HepG2 (cell line): ENCODE measurements around the gene OR10V1. TPM values are rescaled to one million over a fixed set of nuclear protein-coding genes. Genes with fewer than 3 reads are reported as not detected.
A peak's percentile ranks its signal among the peaks of the same experiment; 100 is the strongest.

Experiments
- ELF4 ChIP-seq: sonication (generic); formaldehyde crosslinking; IDR thresholded peaks from 2 replicates; pipeline ENCODE4 v1.5.0; 2020; ENCODE audit warnings: missing genetic modification reagents, mild to moderate bottlenecking, moderate library complexity, borderline replicate concordance
- GABPB1 ChIP-seq: IDR thresholded peaks from 2 replicates; pipeline ENCODE4 v1.6.1; 2016; ENCODE audit warnings: mild to moderate bottlenecking, missing genetic modification reagents, moderate library complexity, missing compliant biosample characterization
- HDAC2 ChIP-seq: sonication (generic); formaldehyde crosslinking; IDR thresholded peaks from 2 replicates; pipeline ENCODE4 v1.4.0; 2020; ENCODE audit warnings: missing genetic modification reagents
- HDAC6 ChIP-seq: fragments of 200-600 bp; sonication (generic); IDR thresholded peaks from 2 replicates; pipeline ENCODE4 v1.7.0; 2017; ENCODE audit warnings: mild to moderate bottlenecking, antibody characterized with exemption, low read length, low read depth
- HNF1A ChIP-seq, 2 experiments: sonication (generic) in 1 of 2; formaldehyde crosslinking in 1 of 2; IDR thresholded peaks; 2 replicates each; pipeline versions ENCODE4 v1.4.0 to v1.6.1; 2016 to 2020; ENCODE audit warnings: borderline replicate concordance in 1 of 2, low read depth in 1 of 2, mild to moderate bottlenecking in 1 of 2, missing genetic modification reagents in 1 of 2
- NR3C1 ChIP-seq: sonication (generic); formaldehyde crosslinking; IDR thresholded peaks from 2 replicates; pipeline ENCODE4 v1.4.0; 2020; ENCODE audit warnings: missing genetic modification reagents
- PHF21A ChIP-seq: sonication (generic); formaldehyde crosslinking; IDR thresholded peaks from 2 replicates; pipeline ENCODE4 v1.5.0; 2020; ENCODE audit warnings: mild to moderate bottlenecking, missing genetic modification reagents
- TEAD3 ChIP-seq: optimal IDR thresholded peaks from 2 replicates; pipeline ENCODE3; 2016; ENCODE audit warnings: borderline replicate concordance
- ZBTB38 ChIP-seq: sonication (generic); formaldehyde crosslinking; IDR thresholded peaks from 2 replicates; pipeline ENCODE4 v1.5.1; 2020; ENCODE audit warnings: mild to moderate bottlenecking, missing genetic modification reagents
- ZBTB44 ChIP-seq: sonication (generic); formaldehyde crosslinking; IDR thresholded peaks from 2 replicates; pipeline ENCODE4 v1.4.0; 2020; ENCODE audit warnings: missing genetic modification reagents
- ZMYM2 ChIP-seq: sonication (generic); formaldehyde crosslinking; IDR thresholded peaks from 2 replicates; pipeline ENCODE4 v1.8.0; 2022; ENCODE audit warnings: mild to moderate bottlenecking, missing genetic modification reagents
- ZNF235 ChIP-seq: sonication (generic); formaldehyde crosslinking; IDR thresholded peaks from 2 replicates; pipeline ENCODE4 v1.8.1; 2023; ENCODE audit warnings: mild to moderate bottlenecking, missing genetic modification reagents, borderline replicate concordance
- ZNF329 ChIP-seq: sonication (generic); formaldehyde crosslinking; IDR thresholded peaks from 2 replicates; pipeline ENCODE4 v1.9.0; 2021; ENCODE audit warnings: low read depth, mild to moderate bottlenecking, missing genetic modification reagents
- ZNF414 ChIP-seq: sonication (generic); formaldehyde crosslinking; IDR thresholded peaks from 2 replicates; pipeline ENCODE4 v1.5.0; 2020; ENCODE audit warnings: missing genetic modification reagents
- ZNF558 ChIP-seq: sonication (generic); formaldehyde crosslinking; IDR thresholded peaks from 2 replicates; pipeline ENCODE4 v1.9.0; 2022; ENCODE audit warnings: mild to moderate bottlenecking, missing genetic modification reagents, borderline replicate concordance
- ZNF652 ChIP-seq: IDR thresholded peaks from 2 replicates; pipeline ENCODE4 v1.6.1; 2016; ENCODE audit warnings: low read depth, borderline replicate concordance
- ZNF709 ChIP-seq: sonication (generic); formaldehyde crosslinking; IDR thresholded peaks from 2 replicates; pipeline ENCODE4 v1.5.0; 2020; ENCODE audit warnings: mild to moderate bottlenecking, missing genetic modification reagents
- ZSCAN22 ChIP-seq: sonication (generic); formaldehyde crosslinking; IDR thresholded peaks from 2 replicates; pipeline ENCODE4 v1.4.0; 2020; ENCODE audit warnings: mild to moderate bottlenecking, missing genetic modification reagents
- polyA plus RNA-seq, 8 experiments: library from polyadenylated mRNA; depleted of rRNA in 3 of 8; stranded (reverse) in 7 of 8; unstranded in 1 of 8; fragments of >200 nt; fragmentation: Illumina TruSeq in 4 of 8; extraction: Trizol in 4 of 8; gene quantifications; 2 replicates each; pipeline versions ENCODE4 v1.2.1 to v1.2.3, GENCODE V29; 2011 to 2016; ENCODE audit warnings: low read depth in 4 of 8, missing spikeins in 1 of 8, mixed read lengths in 1 of 8; ENCODE audit not compliant: insufficient read depth in 1 of 8
- total RNA-seq, 5 experiments: library from RNA; depleted of rRNA; stranded (reverse); fragments of >200 nt; fragmentation: Illumina TruSeq; extraction: Trizol; gene quantifications; 2 replicates each; pipeline ENCODE4 v1.2.3, GENCODE V29; 2016; ENCODE audit warnings: low read depth in 1 of 5
- TF ChIP-seq, protein P1 (sequence below): sonication (generic); formaldehyde crosslinking; conservative IDR thresholded peaks from 2 replicates; pipeline ENCODE4 v1.8.0; 2022; ENCODE audit warnings: low read depth, missing genetic modification reagents

OR10V1 gene
- total and polyA plus RNA-seq, 2 of the 13 experiments (the other 11 are each of a cell fraction or from before 2014, with no cell fraction given) = not detected

DNA sequence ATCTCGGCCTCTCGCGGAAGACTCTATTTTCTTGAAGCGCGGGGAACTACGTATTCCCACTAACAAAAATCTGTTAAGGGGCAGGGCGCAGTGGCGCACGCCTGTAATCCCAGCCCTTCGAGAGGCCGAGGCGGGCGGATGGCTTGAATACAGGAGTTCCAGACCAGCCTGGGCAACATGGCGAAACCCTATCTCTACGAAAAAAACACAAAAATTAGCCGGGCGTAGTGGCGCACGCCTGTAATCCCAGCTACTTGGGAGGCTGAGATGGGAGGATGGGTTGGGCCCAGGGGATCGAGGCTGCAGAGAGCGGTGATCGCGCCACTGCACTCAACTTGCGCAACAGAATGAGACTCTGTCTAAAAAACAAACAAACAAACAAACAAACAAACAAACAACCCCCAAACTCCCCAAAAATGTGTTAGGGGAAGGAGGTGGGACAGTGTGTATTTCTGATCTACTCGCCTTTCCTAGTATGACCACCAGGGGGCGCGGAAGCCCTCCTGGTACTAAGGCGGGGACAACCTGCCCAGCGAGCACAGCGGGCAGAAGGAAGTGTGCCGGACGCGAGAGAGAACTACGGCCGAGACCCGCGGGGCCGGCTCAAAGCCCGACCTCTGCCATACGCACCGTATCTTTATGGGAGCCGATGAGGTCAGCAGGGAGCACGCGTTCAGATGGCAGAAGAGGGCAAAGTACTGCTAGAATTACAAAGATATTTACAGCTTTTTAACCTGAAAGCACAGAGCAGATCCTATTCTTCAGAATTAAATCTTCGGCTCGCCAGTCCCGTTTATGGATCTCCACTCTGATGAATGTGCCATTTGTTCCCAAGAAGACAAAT, 40.2 kb upstream of the OR10V1 start (continued):
- TF ChIP-seq ZBTB44 (CRISPR knock-in tag) = no peak
- peak; percentile 35; the same call in 1 of the 2 replicates for TF ChIP-seq HDAC2 (CRISPR knock-in tag)
- 0 out of 2 replicates have a peak, but pooled peaks have one; percentile 20 for TF ChIP-seq ZMYM2
- peak; percentile 76; the same call in 1 of the 2 replicates for TF ChIP-seq ZNF709
- TF ChIP-seq NR3C1 = no peak
- TF ChIP-seq TEAD3 (CRISPR knock-in tag) = no peak
- peak; percentile 34; the same call in 1 of the 2 replicates for TF ChIP-seq ZBTB38 (CRISPR knock-in tag)
- TF ChIP-seq ZSCAN22 = no peak
- no peak for TF ChIP-seq ZNF652 (CRISPR knock-in tag)
- peak; percentile 56; the same call in 1 of the 2 replicates for TF ChIP-seq GABPB1 (CRISPR knock-in tag)
- TF ChIP-seq PHF21A (CRISPR knock-in tag) = 0 out of 2 replicates have a peak, but pooled peaks have one; percentile 30
- TF ChIP-seq ELF4 (CRISPR knock-in tag) = no peak
- no peak for TF ChIP-seq ZNF329 (CRISPR knock-in tag)
- TF ChIP-seq, protein P1, sequence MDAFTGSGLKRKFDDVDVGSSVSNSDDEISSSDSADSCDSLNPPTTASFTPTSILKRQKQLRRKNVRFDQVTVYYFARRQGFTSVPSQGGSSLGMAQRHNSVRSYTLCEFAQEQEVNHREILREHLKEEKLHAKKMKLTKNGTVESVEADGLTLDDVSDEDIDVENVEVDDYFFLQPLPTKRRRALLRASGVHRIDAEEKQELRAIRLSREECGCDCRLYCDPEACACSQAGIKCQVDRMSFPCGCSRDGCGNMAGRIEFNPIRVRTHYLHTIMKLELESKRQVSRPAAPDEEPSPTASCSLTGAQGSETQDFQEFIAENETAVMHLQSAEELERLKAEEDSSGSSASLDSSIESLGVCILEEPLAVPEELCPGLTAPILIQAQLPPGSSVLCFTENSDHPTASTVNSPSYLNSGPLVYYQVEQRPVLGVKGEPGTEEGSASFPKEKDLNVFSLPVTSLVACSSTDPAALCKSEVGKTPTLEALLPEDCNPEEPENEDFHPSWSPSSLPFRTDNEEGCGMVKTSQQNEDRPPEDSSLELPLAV (CRISPR knock-in tag) = no peak
- TF ChIP-seq ZNF558 (CRISPR knock-in tag) = no peak
- no peak for TF ChIP-seq HDAC6
- no peak for TF ChIP-seq ZNF235 (CRISPR knock-in tag)
- no peak for TF ChIP-seq HNF1A (IDR thresholded peaks at IDR 0.05; ENCODE audit: low read depth)
- TF ChIP-seq HNF1A (CRISPR knock-in tag; IDR thresholded peaks at IDR 0.05; ENCODE audit: borderline replicate concordance) = no peak
- TF ChIP-seq ZNF414 = peak; percentile 31; the same call in 1 of the 2 replicates
